ENCODE results near the gene DOK3. TPM values are rescaled to one million over a fixed set of nuclear protein-coding genes. Genes with fewer than 3 reads are reported as not detected.

The DOK3 gene
- total RNA-seq, 1 donor from 2014 or later: 4.7 TPM

GRCh38 chr5:177501874-177502678, 7.5 kb downstream of the DOK3 start:
- peaks cover 29% of the 10 kb centered on the region for H3K4me1 Mint-ChIP-seq
- H3K9me3 Mint-ChIP-seq: no peaks in the 10 kb centered on the region
- no peak overlapping the region for H3K27ac Mint-ChIP-seq
- no peak overlapping the region for H3K4me3 Mint-ChIP-seq
- peaks cover 2% of the 10 kb centered on the region for H3K36me3 Mint-ChIP-seq
- H3K27me3 Mint-ChIP-seq (ENCODE audit: low read depth): no peaks in the 10 kb centered on the region
- no peak for DNase-seq (ENCODE audit: low spot score in 2 of 2, unreplicated experiment in 2 of 2)
- TF ChIP-seq CTCF (IDR thresholded peaks at IDR 0.05; ENCODE audit: unreplicated experiment): no peak

- Mint-ChIP-seq H3K4me3 (no peak overlapping the region), H3K27ac (peak overlapping the region; percentile 71), H3K9me3 (no peaks in the 10 kb centered on the region), H3K36me3 (no peaks in the 10 kb centered on the region), H3K27me3 (ENCODE audit: low read depth) (no peaks in the 10 kb centered on the region), H3K4me1 (peaks cover 34% of the 10 kb centered on the region)
- peak; percentile 85 to 95 for DNase-seq (ENCODE audit: low spot score in 2 of 2, unreplicated experiment in 2 of 2)
- peak; percentile 89 for TF ChIP-seq CTCF (IDR thresholded peaks at IDR 0.05; ENCODE audit: unreplicated experiment)
These were observed 8.7 kb downstream of the DOK3 start for GRCh38 chr5:177500685-177501522.

GRCh38 chr5:177499842-177500241, 9.8 kb downstream of the DOK3 start:
- Mint-ChIP-seq H3K27ac (peak overlapping the region; percentile 85), H3K9me3 (no peaks in the 10 kb centered on the region), H3K27me3 (ENCODE audit: low read depth) (no peaks in the 10 kb centered on the region), H3K4me3 (peak overlapping the region; percentile 5), H3K4me1 (peaks cover 44% of the 10 kb centered on the region), H3K36me3 (no peaks in the 10 kb centered on the region)
- no peak for TF ChIP-seq CTCF (IDR thresholded peaks at IDR 0.05; ENCODE audit: unreplicated experiment)
- no peak for DNase-seq (ENCODE audit: low spot score in 2 of 2, unreplicated experiment in 2 of 2)

- Mint-ChIP-seq H3K27ac (peak overlapping the region; percentile 73), H3K4me1 (peaks cover 57% of the 10 kb centered on the region), H3K4me3 (peak overlapping the region; percentile 74), H3K9me3 (no peaks in the 10 kb centered on the region), H3K36me3 (peaks cover 2% of the 10 kb centered on the region), H3K27me3 (ENCODE audit: low read depth) (no peaks in the 10 kb centered on the region)
- DNase-seq (ENCODE audit: low spot score in 2 of 2, unreplicated experiment in 2 of 2): no peak
- no peak for TF ChIP-seq CTCF (IDR thresholded peaks at IDR 0.05; ENCODE audit: unreplicated experiment)
These were observed 11.4 kb downstream of the DOK3 start for GRCh38 chr5:177498013-177498787.

- peak; percentile 92 to 98 for DNase-seq (ENCODE audit: low spot score in 2 of 2, unreplicated experiment in 2 of 2)
- Mint-ChIP-seq H3K9me3 (no peaks in the 10 kb centered on the region), H3K27me3 (ENCODE audit: low read depth) (no peaks in the 10 kb centered on the region), H3K27ac (peak within 1 kb of the TSS; percentile 96), H3K4me1 (peaks cover 64% of the 10 kb centered on the region), H3K4me3 (peak within 1 kb of the TSS; percentile 74), H3K36me3 (peaks cover 9% of the 10 kb centered on the region)
- TF ChIP-seq CTCF (IDR thresholded peaks at IDR 0.05; ENCODE audit: unreplicated experiment): no peak
These were observed 12.2 kb downstream of the DOK3 start, which contains the start of gene PDLIM7 for GRCh38 chr5:177497292-177498012. PDLIM7 (minus strand) TSS chr5:177497604; CDS start chr5:177496512, 1,092 bp downstream.

Data from mesothelial cell of epicardium (in vitro differentiated cells).